Measurements from ENCODE around the gene SDC4.

The SDC4 gene

GRCh38 chr20:45363611-45364492, 15.6 kb upstream of the SDC4 start:
- TF ChIP-seq CTCF (IDR thresholded peaks at IDR 0.05; ENCODE audit: borderline replicate concordance, insufficient read depth, low read depth, low read length), result no peak
- H3K4me3 ChIP-seq (ENCODE audit: low read depth, low read length), result peak overlapping the region; percentile 70

- peak; percentile 77 for TF ChIP-seq CTCF (IDR thresholded peaks at IDR 0.05; ENCODE audit: borderline replicate concordance, insufficient read depth, low read depth, low read length)
- H3K4me3 ChIP-seq (ENCODE audit: low read depth, low read length), result peak within 1 kb of the TSS; percentile 70
These were observed 14.8 kb upstream of the SDC4 start, which contains the start of gene SYS1 for GRCh38 chr20:45362804-45363610. SYS1 (plus strand) TSS chr20:45363156; CDS start chr20:45363532, 376 bp downstream.

- TF ChIP-seq CTCF (IDR thresholded peaks at IDR 0.05; ENCODE audit: borderline replicate concordance, insufficient read depth, low read depth, low read length), result no peak
- H3K4me3 ChIP-seq (ENCODE audit: low read depth, low read length), result no peak overlapping the region
These were observed 13.6 kb upstream of the SDC4 start for GRCh38 chr20:45361793-45362192.

DNA sequence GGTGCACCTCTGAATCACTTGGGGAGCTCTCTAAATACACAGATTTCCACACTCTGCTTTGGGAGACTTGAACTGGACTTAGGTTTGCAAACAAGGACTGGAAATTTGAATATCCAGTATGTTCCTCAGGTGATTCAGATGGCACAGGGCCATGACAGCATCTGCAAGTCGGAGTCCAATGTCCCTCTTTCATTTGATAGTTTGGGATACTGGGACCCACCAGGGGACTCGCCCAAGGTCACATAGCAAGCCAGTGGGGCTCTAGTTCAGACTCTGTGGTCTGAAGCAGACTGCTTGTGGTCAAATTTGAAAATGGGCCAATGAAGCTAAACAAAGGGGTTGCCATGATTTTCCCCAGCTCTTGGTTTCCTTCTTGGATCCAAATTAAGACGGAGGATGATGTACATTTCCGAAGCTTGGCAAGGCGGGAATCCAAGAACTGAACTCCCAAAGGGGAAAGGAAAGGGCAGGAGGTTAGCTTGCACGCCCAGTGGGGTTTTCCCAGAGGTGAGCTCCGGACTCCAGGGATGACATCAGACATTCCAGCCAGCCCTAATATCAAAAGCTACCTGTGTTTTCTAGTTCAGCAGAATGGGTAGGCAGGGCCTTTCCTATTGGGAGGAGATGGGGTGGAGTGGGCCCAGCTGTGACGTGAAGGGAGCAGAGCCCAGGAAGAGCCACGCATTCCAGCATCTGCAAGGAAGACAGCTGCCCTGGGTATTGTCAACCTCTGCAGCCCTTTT, 11.4 kb upstream of the SDC4 start:
- no peak for TF ChIP-seq CTCF (IDR thresholded peaks at IDR 0.05; ENCODE audit: borderline replicate concordance, insufficient read depth, low read depth, low read length)
- no peak overlapping the region for H3K4me3 ChIP-seq (ENCODE audit: low read depth, low read length)

DNA sequence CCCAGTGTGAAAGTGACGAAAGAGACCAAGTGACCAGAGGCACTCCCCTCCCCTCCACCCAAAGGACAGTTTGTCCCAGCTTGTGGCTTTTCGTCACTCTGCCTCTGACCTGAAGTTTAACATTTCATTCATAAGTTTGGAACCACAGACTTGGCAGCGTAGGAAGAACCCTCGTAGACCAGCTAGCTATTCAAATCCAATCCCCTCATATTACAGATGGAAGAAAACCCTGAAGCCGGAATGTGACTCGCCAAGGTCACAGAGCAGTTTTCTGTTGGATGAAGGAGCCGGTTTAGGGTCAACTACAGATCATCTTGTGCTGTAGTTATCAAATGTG, 10.8 kb upstream of the SDC4 start:
- H3K4me3 ChIP-seq (ENCODE audit: low read depth, low read length), result no peak overlapping the region
- TF ChIP-seq CTCF (IDR thresholded peaks at IDR 0.05; ENCODE audit: borderline replicate concordance, insufficient read depth, low read depth, low read length), result no peak

DNA sequence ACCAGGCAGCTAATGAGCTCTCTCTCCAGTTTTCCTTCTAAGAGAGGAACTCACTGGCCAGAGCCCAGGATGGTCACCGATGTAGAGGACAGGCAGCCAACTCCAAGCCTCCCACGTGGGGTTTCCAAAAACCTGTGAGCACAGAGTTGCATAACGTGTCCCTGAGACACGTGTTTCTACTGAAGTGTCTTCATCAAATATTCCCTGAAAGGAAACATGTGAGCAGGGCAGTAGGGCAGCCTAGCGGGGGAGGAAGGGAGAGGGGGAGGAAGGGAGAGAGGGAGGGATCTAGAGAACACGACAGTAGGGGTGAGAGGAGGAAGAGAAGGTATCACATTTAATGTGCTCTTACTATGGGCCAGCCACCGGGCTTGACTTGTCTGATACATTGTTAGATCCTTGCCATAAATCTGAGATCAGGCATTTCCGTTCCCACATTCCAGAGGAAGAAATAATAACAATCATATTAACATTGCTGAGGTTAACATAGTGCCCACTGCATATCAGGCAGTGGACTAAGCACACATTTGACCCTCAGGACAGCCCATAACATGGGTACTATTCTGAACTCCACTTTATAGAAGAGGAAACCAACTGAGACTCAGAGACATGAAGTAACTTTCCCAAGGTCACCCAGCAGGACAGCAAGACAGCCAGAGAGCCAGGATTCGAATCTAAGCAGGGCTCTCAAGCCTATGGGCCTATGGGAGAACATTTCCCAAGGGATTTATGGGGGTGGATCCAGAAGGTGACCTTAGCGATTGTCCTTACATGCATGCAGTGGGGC, 10.3 kb upstream of the SDC4 start:
- TF ChIP-seq CTCF (IDR thresholded peaks at IDR 0.05; ENCODE audit: borderline replicate concordance, insufficient read depth, low read depth, low read length), result no peak

More for the DNA sequence above, 10.3 kb upstream of the SDC4 start:
- H3K4me3 ChIP-seq (ENCODE audit: low read depth, low read length), result no peak overlapping the region

All from GM12875 (cell line).